Endothelial cell (in vitro differentiated cells): ENCODE data around the gene TLCD4. TPM values are rescaled to one million over a fixed set of nuclear protein-coding genes. Genes with fewer than 3 reads are reported as not detected.

Source experiments
- DNase-seq: peaks from one replicate; pipeline ENCODE4 v3.0.0; 2021; ENCODE audit warnings: low spot score
- H3K27ac Mint-ChIP-seq: one replicate; pipeline ENCODE4 v1.8.0; 2021; ENCODE audit warnings: mixed read lengths, inconsistent platforms; ENCODE audit not compliant: unreplicated experiment
- H3K27me3 Mint-ChIP-seq: one replicate; pipeline ENCODE4 v1.8.0; 2021; ENCODE audit warnings: mild to moderate bottlenecking, moderate library complexity, mixed read lengths, inconsistent platforms; ENCODE audit not compliant: unreplicated experiment
- H3K36me3 Mint-ChIP-seq: one replicate; pipeline ENCODE4 v1.8.0; 2021; ENCODE audit warnings: mild to moderate bottlenecking, low read depth, mixed read lengths, inconsistent platforms; ENCODE audit not compliant: unreplicated experiment
- H3K4me1 Mint-ChIP-seq: one replicate; pipeline ENCODE4 v1.8.0; 2021; ENCODE audit warnings: mild to moderate bottlenecking, mixed read lengths, inconsistent platforms; ENCODE audit not compliant: unreplicated experiment
- H3K4me3 Mint-ChIP-seq: one replicate; pipeline ENCODE4 v1.8.0; 2021; ENCODE audit warnings: mild to moderate bottlenecking, mixed read lengths, inconsistent platforms; ENCODE audit not compliant: unreplicated experiment
- H3K9me3 Mint-ChIP-seq: one replicate; pipeline ENCODE4 v1.8.0; 2021; ENCODE audit warnings: mixed read lengths, inconsistent platforms; ENCODE audit not compliant: unreplicated experiment
- CTCF ChIP-seq: fragments of 200-600 bp; sonication (generic); IDR thresholded peaks from one replicate; pipeline ENCODE4 v1.5.0; 2021; ENCODE audit warnings: antibody characterized with exemption; ENCODE audit not compliant: unreplicated experiment
- total RNA-seq: library from RNA; stranded (reverse); fragmentation: NEBNext Ultra II Directional; extraction: Animal tissue kit (Norgen Biotek cat#: 25700); gene quantifications from one replicate; pipeline ENCODE4 v1.2.1, GENCODE V29; 2021; ENCODE audit not compliant: unreplicated experiment

TLCD4 gene
- total RNA-seq, 1 donor from 2014 or later: 0.41 TPM

GRCh38 chr1:95094923-95095322 is 22.2 kb upstream of the TLCD4 start:
- Mint-ChIP-seq H3K9me3 (no peaks in the 10 kb centered on the region), H3K4me1 (no peaks in the 10 kb centered on the region), H3K27ac (no peak overlapping the region), H3K4me3 (no peak overlapping the region), H3K36me3 (no peaks in the 10 kb centered on the region), H3K27me3 (peaks cover 2% of the 10 kb centered on the region)
- no peak for TF ChIP-seq CTCF
- DNase-seq: no peak

DNA sequence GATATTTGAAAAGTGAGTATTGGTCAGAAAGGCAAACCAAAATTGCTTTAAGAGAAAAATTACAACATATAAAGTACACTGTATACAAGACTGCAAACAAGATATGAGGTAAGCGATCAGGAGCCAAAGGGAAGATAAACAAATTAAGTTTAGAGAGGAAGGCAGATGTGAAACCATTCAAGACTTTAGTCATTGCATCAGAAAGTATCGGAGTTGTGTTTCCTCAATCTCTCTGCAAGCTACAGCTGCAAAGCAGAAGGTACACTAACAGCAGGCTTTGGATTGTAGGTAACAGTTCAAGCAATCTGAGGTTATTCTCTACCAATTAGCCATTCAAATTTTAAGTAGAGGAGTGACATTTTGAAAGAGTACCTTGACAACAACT is 21.3 kb upstream of the TLCD4 start:
- no peak for TF ChIP-seq CTCF
- no peaks in the 10 kb centered on the region for H3K4me1 Mint-ChIP-seq
- H3K27ac Mint-ChIP-seq: no peak overlapping the region
- H3K4me3 Mint-ChIP-seq: no peak overlapping the region
- no peaks in the 10 kb centered on the region for H3K9me3 Mint-ChIP-seq
- peaks cover 2% of the 10 kb centered on the region for H3K27me3 Mint-ChIP-seq
- no peaks in the 10 kb centered on the region for H3K36me3 Mint-ChIP-seq
- DNase-seq: no peak

DNA sequence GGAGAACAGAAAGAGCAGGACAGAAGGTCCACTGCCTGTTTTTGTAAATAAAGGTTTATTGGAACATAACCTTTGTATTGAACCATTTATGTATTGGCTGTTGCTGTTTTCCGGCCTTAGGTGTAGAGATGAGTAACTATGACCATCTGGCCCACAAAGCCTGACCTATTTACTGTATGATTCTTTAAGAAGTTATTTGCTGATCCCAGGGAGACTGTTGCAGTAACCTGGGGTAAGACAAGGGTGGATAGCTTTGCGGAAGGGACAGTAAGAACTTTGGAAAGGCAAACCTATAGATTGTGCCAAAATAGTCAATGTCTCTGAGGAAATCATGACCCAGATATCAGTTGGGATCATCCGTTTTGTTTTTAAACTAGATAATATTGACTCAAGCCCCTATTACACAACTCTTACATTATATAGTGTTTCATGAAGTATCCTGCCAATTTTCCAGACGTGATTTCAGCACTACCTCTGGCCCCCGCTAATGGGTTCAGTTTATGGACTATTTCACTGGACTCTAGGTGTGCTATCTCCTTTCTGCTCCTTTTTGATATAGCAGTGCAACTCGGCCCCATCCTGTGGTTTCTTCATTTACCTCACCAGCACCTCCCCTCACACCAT is 20.8 kb upstream of the TLCD4 start:
- TF ChIP-seq CTCF: no peak
- Mint-ChIP-seq H3K9me3 (no peaks in the 10 kb centered on the region), H3K36me3 (no peaks in the 10 kb centered on the region), H3K27ac (no peak overlapping the region), H3K27me3 (peaks cover 2% of the 10 kb centered on the region), H3K4me3 (no peak overlapping the region), H3K4me1 (no peaks in the 10 kb centered on the region)
- no peak for DNase-seq

GRCh38 chr1:95097426-95097825 is 19.7 kb upstream of the TLCD4 start:
- Mint-ChIP-seq H3K36me3 (no peaks in the 10 kb centered on the region), H3K27me3 (no peaks in the 10 kb centered on the region), H3K4me3 (no peak overlapping the region), H3K4me1 (no peaks in the 10 kb centered on the region), H3K27ac (no peak overlapping the region), H3K9me3 (no peaks in the 10 kb centered on the region)
- TF ChIP-seq CTCF: no peak
- no peak for DNase-seq

DNA sequence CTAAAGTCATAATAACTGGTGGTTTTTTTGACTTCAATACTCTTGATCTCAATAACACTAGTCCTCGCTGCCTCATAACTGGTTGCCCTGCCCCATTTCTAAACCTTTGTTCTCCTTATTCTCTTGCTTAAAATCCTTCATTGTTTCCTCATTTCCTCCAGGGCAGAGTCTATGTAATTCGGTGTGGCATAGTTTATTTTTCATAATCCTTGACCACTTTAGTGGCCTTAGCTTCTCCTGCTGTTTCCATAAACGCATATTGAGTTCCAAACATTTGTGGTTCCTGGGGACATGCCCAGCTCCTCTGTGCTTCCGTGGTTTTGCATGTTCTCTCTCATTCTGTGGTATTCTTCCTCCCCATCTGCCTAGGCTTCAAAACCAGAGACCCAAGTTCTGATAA is 19.0 kb upstream of the TLCD4 start:
- no peak for DNase-seq
- no peaks in the 10 kb centered on the region for H3K27me3 Mint-ChIP-seq
- no peak overlapping the region for H3K4me3 Mint-ChIP-seq
- no peak overlapping the region for H3K27ac Mint-ChIP-seq
- H3K9me3 Mint-ChIP-seq: no peaks in the 10 kb centered on the region
- H3K4me1 Mint-ChIP-seq: no peaks in the 10 kb centered on the region
- no peak for TF ChIP-seq CTCF
- H3K36me3 Mint-ChIP-seq: no peaks in the 10 kb centered on the region
